T-helper 2 cell (primary cell): Measurements from ENCODE around the gene SP100.
"Not testable (repeated sequence)": the region's sequence is repeated elsewhere in the genome, so short reads cannot be mapped to it uniquely, and the experiment has no call there.

Experiments
- DNase-seq, 5 experiments: peaks; one replicate each; pipeline versions ENCODE4 v3.0.0 to v3.0.0-alpha.2; 2012 to 2022
- total RNA-seq, 2 donors: gene quantifications; one replicate each; lab custom pipeline; 2026; lab: John Stamatoyannopoulos, UW

SP100 gene
- 254 to 295 reads per million in 2 donors for total RNA-seq

DNA sequence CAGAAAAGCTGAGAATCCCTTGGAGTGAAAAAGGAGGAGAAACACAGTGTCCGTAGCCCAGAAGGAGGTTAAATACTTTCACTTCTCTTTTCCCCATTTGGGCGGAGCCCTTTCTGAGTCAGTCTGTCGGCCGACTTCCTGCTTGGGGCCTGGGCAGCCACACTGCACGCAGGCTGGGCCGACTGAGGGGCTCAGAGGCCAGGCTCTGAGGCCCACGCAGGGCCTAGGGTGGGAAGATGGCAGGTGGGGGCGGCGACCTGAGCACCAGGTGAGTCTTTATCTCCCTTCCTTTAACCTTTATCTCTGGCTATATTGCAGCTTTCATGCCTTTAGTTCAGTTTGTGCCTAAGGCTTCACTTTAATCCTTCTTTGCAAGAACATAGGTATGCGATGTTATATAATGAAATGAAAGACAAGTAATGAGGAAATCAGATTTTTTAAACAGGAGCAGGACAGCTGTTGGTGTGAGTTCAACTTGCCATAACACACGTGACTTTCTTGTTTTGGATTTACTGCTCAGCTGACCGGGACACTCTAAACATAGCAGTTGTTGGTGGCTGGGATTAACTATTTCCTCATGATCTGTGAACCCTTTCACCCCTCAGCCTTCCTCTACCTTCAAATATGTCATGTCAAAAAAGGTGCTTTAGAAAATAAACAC, at the start of gene SP100:
TSS of gene SP100 (plus strand) at position 141 of the 661 bp plus-strand sequence. CDS start at position 237, 96 bp downstream.
- DNase-seq: peak; percentile 44 to 90 (median 67)

DNA sequence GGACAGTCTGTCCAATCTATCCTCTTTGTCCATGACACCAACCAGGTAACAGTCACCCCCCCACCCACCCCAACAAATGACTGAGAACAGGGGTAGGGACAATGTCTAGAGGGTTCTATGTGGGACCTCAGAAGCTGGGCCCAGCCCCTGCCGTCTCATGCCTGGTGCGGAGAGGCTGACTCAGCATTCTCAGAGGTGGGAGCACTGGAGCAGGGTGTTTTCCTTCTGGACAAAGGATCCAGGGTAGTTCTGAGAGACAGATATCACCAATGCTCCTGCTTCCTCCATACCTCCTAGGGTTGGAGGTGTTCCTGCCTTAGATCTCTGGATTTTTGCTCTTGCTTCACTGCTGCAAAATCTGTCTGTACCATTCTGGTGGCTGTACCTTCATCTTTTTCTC, 33.9 kb upstream of the SP100 start:
- DNase-seq: no peak

DNA sequence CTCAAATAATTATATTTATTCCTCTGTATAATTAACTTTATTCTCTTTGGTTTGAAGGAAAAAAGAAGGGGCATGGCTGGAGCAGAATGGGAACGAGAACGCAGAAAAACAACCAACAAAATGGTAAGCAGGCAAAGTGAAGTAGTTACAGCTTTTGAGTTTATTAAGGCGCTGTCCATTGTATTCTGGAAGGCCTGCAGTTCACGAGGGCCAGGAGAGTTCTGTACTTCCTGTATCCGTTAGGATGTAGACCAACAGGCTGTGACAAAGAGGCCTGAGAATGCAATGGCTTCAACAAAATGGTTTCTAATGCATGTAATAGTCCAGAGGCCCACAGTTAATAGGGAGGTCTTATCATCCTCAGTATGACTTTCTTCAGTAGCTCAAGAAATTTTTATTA, 32.5 kb upstream of the SP100 start:
- no peak for DNase-seq

DNA sequence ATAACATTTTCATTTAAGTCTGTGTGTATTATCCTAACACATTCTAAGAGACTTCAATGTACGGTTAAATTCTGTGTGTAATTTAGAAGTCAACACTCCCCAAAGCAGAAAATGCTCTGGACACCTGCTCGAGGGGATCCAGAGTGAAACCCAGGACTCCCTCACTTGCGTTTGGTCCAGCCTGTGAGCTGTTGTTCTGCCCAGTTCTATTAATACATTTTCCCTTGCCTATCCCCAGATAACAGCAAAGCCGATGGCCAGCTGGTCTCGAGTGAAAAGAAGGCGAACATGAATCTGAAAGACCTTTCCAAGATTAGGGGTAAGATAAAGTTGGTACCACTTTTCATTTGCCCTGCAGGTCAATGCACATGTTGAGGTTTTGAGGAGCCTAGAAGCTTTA, 31.0 kb upstream of the SP100 start:
- DNase-seq: no peak

DNA sequence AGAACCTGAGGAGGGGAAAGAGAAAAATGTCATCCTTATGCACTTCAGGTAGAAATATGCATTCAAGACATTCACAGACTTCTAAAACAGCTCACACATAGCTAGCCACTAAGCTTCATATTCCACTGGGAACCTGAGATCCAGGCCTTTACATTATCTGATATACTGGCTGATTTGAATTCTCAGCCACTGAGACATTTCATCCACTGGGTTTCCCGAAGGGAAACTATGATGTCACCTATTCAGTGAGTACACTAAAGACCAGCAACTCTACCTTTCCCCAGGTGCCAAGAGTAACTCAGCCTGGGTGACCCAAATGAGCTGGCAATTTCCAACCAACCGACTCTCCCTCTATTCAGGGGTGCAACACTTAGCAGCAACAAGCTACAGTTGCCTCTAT, 21.7 kb upstream of the SP100 start:
- DNase-seq: no peak

DNA sequence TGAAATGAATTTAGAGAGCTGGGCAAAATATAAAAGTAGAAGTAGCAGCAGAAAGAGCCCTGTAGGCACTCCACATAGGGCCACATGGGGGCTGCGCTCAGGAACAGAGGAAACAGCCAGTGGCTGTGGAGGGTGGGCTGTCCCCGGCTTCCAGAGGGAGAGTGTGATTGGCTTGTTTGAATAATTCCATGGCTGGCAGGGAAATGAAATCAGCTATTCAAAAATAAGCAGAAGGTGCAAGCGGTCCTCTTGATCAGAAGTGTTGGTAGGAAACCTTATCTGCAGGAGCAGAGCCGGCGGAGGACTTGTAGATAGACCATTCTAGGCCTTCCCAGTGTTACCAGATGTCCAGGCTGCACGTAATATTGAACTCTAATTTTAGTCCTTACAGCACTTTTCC, 17.3 kb upstream of the SP100 start:
- DNase-seq: not testable (repeated sequence)

DNA sequence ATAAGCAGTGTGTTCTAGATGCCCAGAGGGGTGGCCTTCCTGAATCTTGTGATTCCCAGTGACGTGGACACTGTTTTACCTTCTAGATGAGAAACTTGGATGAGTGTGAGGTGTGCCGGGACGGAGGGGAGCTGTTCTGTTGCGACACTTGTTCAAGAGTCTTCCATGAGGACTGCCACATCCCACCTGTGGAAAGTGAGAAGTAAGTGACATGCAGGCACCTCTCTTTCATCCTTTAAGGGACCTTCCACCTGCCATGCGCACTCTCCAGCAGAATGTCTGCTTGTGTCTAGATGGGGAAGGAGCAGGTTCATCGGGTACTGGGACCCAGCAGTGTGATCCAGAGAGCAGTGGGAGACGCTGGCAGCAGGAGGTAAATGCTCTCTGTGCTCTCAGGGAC, 16.0 kb upstream of the SP100 start:
- no peak for DNase-seq

DNA sequence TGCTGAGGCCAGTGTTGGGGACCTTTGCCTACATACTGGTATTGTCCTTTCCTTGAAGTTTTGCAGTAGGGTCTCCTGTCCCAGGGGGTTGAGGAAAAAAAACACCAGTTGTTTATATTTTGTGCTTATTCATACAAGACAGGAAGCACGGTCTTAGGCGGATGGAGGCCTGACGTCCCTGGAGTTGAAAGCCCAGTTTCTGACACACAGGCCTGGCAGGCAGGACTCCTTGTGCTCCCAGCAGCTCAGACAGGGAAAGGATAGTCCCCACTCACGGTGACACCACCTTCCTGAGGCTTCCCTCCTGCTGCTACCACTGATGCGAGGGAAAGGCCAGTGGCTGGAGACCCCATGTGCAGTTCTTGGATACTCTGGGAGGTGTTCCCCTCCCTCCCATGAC, 15.5 kb upstream of the SP100 start:
- DNase-seq: no peak

DNA sequence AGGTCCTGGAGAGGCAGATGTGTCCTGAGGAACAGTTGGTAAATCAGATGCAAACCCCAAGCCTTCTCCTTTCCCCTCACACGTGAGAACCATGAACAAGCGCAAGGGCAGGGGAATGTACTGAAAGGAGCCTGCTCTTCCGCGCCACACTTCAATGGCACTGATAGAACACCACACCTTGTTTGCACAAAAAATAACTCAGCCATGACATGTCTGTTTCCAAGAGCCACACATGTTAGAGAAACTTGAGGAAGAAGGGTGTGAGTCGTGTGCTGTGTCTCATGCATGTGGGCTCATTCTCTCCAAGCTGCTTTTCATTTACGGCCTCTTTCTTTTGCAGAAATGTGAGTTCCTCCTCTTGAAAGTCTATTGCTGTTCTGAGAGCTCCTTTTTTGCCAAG, 15.0 kb upstream of the SP100 start:
- DNase-seq: not testable (repeated sequence)

DNA sequence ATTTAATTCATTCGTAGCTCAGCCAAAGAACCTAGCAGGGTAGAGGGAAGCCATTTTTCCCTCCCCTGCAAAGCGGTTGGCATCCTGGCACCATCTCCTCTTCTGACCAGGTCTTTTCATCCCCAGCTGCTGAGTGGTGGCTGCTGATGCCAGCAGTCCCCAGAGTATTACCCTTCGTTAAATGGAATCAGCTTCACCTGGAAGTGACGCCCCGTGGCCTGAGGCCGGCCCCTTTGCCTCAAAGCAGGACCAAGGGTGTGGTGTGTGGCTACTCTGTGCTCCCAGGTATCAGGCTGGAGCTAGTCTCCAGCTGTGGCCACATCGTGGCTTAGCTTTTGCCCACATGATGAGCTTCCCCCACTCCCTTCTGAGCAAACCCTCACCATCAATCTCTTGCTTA, 12.3 kb upstream of the SP100 start:
- DNase-seq: no peak

DNA sequence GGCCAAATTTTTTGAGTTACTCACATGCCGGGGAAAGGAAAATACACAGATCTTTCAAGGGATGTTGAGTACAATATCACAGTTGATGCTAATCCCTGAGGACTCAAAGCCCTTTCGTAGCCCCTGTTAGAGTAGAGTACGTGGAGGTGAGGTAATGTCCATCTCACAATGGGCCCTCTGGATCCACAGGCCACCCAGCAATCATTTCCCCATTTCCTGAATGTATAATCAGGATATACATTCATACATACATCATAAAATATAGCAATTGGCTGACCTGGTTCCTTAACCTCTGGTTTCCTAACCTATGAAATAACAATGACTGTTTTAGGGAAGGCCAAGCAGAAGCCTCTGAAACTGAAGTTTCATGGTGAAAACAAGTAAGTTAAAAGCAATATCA, 10.2 kb upstream of the SP100 start:
- DNase-seq: no peak

DNA sequence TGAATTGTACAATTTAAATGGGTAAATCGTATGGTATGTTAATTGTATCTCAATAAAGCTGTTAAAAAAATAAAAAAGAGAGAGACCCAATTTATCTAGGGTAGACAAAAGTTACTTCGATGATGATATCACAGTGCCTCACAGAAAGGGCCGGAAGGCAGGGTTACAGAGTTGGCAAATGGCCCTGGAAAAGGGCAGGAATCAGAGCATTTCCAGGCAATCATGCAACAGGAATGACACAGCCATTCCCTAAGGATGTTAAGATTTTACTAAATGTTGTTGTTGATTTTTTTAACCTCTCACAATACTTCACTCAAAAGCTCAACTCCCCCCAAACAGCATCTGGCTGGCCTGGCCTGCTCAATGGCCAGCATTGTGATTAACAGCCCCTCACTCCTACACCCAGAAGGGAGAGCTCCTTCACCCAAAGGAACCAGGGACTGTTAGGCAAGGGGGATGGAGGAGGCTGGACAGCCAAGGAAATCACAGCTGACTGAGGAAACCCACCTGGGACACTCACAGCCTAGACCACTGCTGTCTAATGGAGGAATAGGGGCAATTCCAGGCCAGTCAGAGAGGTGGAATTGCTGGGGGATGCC, 7.7 kb upstream of the SP100 start:
- no peak for DNase-seq

DNA sequence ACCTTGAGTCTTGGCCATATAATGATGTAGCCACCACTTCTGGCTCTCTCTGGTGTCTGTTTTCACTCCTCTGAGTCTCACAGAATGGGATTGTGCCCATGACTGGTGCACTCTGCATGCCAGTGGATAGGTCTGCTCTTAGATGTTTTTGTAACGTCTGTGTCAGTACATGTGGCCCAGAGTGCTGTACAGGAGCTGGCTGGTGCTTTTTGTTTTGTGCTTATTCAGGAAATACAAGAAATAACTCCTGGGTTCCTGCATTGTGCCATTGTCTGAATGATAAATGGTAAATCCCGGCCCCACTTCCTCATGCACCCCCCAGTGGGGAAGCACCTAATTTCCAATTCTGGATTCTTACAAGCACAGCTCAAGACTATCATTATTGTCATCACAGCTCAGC, 6.7 kb upstream of the SP100 start:
- DNase-seq: not testable (repeated sequence)

DNA sequence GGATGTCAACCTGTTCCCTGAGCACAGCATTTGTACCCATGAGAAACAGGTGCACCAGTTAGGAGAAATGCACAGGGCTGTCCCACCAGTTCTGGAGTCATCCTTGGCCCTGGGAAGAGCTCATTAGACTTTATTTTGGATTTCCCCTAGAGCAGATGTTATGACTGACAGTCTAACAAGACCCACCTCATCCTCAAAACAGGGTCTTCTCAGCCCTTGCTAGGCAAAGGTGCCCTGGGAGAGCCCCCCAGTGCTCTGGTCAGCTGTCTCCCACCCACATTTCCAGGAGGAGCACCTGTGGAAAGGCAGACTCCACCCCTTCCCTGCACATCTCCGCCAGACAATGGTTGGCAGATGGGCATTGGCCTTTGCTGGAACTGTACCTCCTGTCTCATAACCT, 5.7 kb upstream of the SP100 start:
- no peak for DNase-seq

DNA sequence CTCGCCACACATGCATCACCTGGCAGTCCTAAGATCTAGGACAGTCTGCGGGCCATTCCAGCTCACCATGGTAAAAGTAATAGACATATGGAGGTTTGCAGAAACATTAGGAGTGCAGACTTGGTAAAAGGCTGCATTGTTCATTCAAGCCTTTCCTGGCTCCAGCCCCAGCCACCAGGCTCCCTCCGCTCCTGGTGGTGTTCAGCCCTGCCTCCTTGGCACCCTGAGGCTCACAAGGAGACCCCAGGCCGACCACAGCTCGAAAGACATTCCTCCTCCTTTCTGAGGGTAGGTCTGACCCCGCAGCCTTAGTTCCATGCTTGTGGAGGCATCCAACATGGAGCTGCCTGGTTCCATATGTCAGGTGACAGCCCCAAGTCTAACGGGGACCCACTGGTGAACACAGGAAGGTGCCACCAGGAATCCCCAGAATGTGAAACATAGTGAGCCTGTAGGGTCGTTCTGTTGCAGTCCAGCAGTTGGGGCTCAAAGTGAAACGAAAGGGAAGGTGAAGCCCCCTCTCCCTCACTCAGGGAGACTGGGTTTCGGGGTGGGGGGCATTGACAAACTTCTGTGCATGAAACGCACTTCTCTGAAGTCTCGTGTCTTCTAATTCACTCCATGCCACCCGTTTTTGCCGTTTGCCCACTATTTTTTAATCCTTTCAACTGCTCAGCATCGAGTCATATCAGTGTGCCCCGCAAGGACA, 5.0 kb upstream of the SP100 start:
- peak in 2 of 5 experiments; percentile 7 to 21 for DNase-seq

DNA sequence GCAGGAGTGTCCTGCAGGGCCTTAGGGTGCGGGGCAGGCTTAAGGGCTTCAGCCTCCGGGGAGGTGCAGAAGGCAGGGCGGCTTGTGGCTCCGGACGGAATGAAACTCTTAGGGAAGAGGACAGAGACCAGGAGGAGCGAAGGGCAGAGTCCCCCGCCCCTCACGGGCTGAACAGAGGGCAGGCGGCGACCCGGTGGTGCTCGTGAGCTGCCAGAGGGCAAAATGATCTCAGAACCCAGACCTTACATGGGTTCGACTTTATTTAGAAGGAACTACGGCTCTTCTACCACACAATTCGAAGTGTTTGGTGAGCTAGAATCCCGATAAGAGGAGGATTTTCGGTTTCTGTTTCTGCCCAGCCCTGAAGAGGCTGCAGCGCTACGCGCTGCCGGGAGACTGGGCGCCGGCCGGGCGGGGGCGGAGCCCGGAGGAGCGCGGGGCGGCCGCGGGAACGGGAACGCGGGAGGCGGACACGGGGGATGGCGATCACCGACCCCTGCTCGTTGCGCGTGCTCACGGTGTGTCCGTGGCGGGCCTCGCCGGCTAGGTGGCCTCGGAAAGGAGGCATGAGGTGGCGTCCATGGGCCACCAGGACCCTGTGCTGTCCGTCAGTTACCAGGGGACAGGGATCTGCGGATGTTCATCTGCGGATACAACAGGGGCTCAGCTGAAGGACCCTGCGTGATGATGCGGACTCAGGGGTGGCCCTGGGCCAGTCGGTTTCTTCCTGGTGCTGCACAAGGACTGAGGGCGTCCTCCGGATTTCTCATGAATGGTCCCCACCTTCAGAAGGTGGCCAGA, 4.2 kb upstream of the SP100 start:
- peak; percentile 44 to 83 (median 52) for DNase-seq

DNA sequence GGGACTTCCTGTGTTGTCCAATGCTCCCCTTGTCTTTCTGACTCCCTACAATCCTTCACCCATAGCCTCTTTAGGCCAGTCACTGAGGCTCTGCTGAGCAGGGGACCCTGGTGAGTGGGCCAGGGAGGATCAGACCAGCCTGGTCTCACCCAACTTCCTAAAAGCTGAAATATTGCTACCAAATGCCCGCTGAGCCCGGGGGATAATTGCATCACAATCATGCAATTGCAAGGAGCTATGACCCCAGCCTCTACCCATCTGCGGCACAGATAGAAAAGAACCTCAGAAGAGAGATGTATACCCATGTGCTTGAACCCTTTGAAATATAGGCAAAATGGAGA, 3.7 kb upstream of the SP100 start:
- DNase-seq: no peak

DNA sequence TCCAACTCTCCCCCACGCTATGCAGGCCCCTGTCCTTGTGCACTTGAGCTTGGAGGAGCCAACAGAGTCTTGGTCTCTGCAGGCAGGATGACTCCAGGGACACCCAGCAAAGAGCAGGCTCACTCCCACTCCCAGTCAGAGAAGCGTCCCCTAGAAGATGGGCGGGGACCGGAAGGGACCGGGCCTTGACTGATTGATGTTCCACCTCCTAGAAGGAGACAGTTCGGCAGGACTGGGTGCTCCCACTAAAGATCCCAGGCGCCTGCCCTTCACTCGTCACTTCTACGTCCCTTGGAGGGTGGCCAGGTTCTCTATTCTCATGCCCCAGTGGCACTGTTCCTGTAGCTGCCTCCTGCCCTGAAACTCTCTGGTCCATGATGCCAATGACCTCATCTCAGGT, 3.2 kb upstream of the SP100 start:
- no peak for DNase-seq

DNA sequence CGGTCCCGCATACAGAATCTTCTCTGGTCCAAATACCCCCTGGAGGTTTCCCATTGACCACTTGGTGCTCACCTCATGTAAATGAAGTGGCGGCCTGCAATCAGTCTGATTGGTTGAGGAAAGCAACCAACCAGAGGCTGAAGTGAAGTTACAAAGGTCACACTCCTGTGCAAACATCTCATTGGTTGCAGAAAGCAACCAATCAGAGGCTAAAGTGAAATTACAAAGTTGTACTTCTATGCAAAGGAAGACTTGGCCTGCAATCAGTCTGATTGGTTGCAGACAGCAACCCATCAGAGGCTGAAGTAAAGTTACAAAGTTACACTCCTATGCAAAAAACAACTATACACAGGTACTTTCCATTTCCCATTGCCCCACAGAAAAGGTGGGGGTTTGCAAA, 2.5 kb upstream of the SP100 start:
- peak in 1 of 5 experiments; percentile 72 for DNase-seq

DNA sequence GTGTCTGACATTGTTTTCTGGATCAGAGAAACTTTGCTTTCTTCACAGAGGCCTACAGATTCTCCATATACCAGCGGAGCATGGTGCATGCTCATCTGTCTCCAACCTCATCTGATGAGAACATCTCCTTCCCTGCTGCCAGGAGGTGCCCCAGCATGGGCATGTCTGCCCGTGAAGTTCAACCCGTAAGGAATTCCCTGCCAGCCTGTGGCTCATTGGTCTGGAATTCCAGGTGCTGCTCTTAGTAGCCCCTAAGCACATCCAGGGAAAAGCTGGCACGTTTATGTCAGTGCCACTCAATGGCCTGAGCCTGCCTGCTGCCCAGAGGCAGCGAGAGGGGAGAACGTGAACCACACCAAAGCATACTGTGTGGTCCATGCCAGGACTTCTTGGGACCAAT, 1.7 kb upstream of the SP100 start:
- DNase-seq: no peak

DNA sequence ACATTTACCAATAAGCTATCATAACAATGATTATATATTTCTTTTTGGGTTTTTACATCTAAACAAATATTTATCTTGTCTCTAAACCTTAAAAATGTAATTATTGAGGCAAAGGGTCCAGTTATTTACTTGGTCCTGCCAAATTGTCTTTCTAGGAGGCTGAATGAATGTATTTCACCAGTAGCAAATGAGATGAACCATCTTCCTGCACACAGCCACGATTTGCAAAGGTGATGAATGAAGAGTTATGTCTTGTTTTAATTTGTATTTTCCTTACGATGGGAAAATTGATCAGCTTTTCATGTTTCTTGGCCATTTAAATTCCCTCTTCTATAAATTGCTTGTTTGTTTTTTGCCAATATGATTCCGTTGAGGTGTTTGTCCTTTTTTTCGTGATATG, 1.4 kb downstream of the SP100 start:
- DNase-seq: no peak

DNA sequence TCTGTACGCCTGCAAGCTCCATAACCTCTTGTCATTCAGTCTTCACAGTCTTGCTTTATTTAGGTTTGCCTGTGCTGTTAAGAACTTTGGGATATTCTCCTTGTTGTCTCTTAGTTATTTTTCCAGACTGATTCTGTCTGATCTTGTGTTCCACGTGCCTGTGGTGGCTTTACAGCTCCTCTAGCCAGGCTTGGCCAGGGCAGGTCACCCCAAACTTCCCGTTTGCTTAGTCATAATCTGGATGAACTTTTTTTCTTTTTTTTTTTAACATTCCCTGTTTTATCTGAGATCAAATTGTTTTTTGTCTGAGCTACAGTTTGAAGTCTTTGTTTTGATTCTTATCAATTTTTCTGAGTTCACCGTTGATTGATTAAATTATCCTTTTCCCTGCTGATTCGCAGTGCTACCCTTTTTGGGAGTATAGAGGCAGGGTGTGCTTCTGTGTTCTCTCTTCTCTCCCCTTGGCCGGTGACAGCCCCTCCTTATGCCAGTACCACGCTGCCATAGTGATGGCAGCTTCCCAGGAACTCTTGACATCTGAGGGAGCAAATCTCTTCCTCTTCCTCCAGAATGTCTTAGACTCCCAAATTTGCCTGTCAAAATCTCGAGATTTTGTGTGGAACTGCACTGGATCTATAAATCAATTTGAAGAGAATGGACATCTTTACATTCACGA, 2.5 kb downstream of the SP100 start:
- DNase-seq: no peak

DNA sequence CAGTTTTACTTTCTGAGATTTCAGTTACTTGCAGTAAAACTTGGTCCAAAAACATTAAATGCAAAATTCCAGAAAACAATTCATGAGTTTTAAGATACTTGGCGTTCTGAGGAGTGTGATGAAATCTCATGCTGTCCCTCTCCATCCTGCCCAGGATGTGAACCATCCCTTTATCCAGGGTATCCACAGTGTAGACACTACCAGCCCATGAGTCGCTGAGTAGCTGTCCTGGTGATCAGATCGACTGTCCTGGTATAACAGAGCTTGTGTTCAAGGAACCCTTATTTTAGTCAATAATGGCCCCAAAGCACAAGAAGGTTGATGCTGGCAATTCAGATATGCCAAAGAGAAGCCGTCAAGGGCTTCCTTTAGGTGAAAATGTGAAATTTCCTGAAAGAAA, 3.2 kb downstream of the SP100 start:
- DNase-seq: no peak
